SK-N-SH (cell line): ENCODE measurements around the gene RNF227. TPM values are rescaled to one million over a fixed set of nuclear protein-coding genes. Genes with fewer than 3 reads are reported as not detected.
A peak's percentile ranks its signal among the peaks of the same experiment; 100 is the strongest.

Experiments
- CTCF ChIA-PET: fragments of 300-600, 350-600 bp; formaldehyde crosslinking; extraction: SDS; loops from one replicate; lab custom pipeline; 2021; lab: Yijun Ruan, JAX
- POLR2A ChIA-PET: fragments of 350-600 bp; sonication (Branson Sonifier 250); formaldehyde crosslinking; extraction: SDS; loops from one replicate; lab custom pipeline; 2020; ENCODE audit warnings: antibody characterized with exemption, inconsistent platforms; lab: Yijun Ruan, JAX
- DNase-seq: peaks from one replicate; pipeline ENCODE4 v3.0.0; 2012
- H2AFZ ChIP-seq: fragments of 200-600 bp; sonication (generic); 2 replicates; pipeline ENCODE4 v1.8.1; 2016; ENCODE audit warnings: antibody characterized with exemption, mild to moderate bottlenecking, low read depth
- H3F3A ChIP-seq: fragments of 200-600 bp; sonication (generic); replicated peaks from 2 replicates; pipeline ENCODE3; 2016; ENCODE audit warnings: antibody characterized with exemption, mild to moderate bottlenecking; ENCODE audit not compliant: insufficient read depth
- H3K27ac ChIP-seq, 2 experiments: fragments of 200-500 bp in 1 of 2; fragments of 200-600 bp in 1 of 2; sonication (Bioruptor generic) in 1 of 2; sonication (generic), shearing (Covaris generic) in 1 of 2; 2 replicates each; pipeline versions ENCODE4 v1.5.1 to v1.6.1; 2014 to 2016; ENCODE audit warnings: low read depth in 2 of 2, inconsistent platforms in 1 of 2, low read length in 1 of 2, mild to moderate bottlenecking in 1 of 2, mixed read lengths in 1 of 2
- H3K27me3 ChIP-seq: fragments of 200-600 bp; sonication (generic), shearing (Covaris generic); 2 replicates; pipeline ENCODE4 v1.6.1; 2016; ENCODE audit warnings: mixed run types; ENCODE audit not compliant: insufficient read depth
- H3K36me3 ChIP-seq, 2 experiments: fragments of 200-500 bp in 1 of 2; fragments of 200-600 bp in 1 of 2; sonication (Bioruptor generic) in 1 of 2; sonication (generic) in 1 of 2; replicated peaks in 1 of 2; 2 replicates each; pipeline versions ENCODE3 to v1.5.1; 2014 to 2016; ENCODE audit warnings: low read length in 1 of 2, mild to moderate bottlenecking in 1 of 2; ENCODE audit not compliant: insufficient read depth in 2 of 2, control insufficient read depth in 1 of 2
- H3K4me1 ChIP-seq, 2 experiments: fragments of 200-500 bp in 1 of 2; fragments of 200-600 bp in 1 of 2; sonication (Bioruptor generic) in 1 of 2; sonication (generic), shearing (Covaris generic) in 1 of 2; 2 replicates each; pipeline versions ENCODE4 v1.5.1 to v1.6.1; 2014 to 2016; ENCODE audit warnings: low read depth in 1 of 2, low read length in 1 of 2, mixed run types in 1 of 2; ENCODE audit not compliant: insufficient read depth in 2 of 2, control insufficient read depth in 1 of 2
- H3K4me2 ChIP-seq: fragments of 200-600 bp; sonication (generic), shearing (Covaris generic); 2 replicates; pipeline ENCODE4 v1.6.1; 2017; ENCODE audit warnings: mixed run types
- H3K4me3 ChIP-seq, 2 experiments: fragments of 200-500 bp in 1 of 2; fragments of 200-600 bp in 1 of 2; sonication (Bioruptor generic) in 1 of 2; sonication (generic), shearing (Covaris generic) in 1 of 2; 2 replicates each; pipeline versions ENCODE4 v1.5.1 to v1.8.1; 2014 to 2016; ENCODE audit warnings: low read depth in 2 of 2, inconsistent platforms in 1 of 2, low read length in 1 of 2, mild to moderate bottlenecking in 1 of 2, mixed read lengths in 1 of 2, moderate library complexity in 1 of 2
- H3K79me2 ChIP-seq: fragments of 200-600 bp; sonication (generic); 2 replicates; pipeline ENCODE4 v1.8.1; 2017; ENCODE audit warnings: mild to moderate bottlenecking; ENCODE audit not compliant: insufficient read depth
- H3K9ac ChIP-seq: fragments of 200-600 bp; sonication (generic); 2 replicates; pipeline ENCODE4 v1.6.1; 2017; ENCODE audit warnings: mixed run types
- H3K9me2 ChIP-seq: fragments of 200-600 bp; sonication (generic); 2 replicates; pipeline ENCODE4 v1.6.1; 2017; ENCODE audit warnings: mixed run types
- H3K9me3 ChIP-seq: fragments of 200-600 bp; sonication (generic); 2 replicates; pipeline ENCODE4 v1.6.1; 2017; ENCODE audit warnings: mixed run types, mild to moderate bottlenecking, moderate library complexity
- H4K20me1 ChIP-seq: fragments of 200-600 bp; sonication (generic); 2 replicates; pipeline ENCODE4 v1.6.1; 2017; ENCODE audit warnings: mild to moderate bottlenecking, mixed run types; ENCODE audit not compliant: insufficient read depth
- CHD2 ChIP-seq: fragments of 150-350 bp; IDR thresholded peaks from 2 replicates; pipeline ENCODE4 v1.6.1; 2018; ENCODE audit warnings: low read length; ENCODE audit not compliant: partially characterized antibody
- CTCF ChIP-seq: fragments of 200-600 bp; sonication (generic); IDR thresholded peaks from 2 replicates; pipeline ENCODE4 v1.6.1; 2017; ENCODE audit warnings: antibody characterized with exemption, mild to moderate bottlenecking, moderate library complexity
- FOSL2 ChIP-seq: IDR thresholded peaks from 2 replicates; pipeline ENCODE4 v1.4.0; 2012; ENCODE audit warnings: low read depth, mild to moderate bottlenecking, moderate library complexity, borderline replicate concordance
- GATA2 ChIP-seq: sonication (generic); formaldehyde crosslinking; IDR thresholded peaks from 2 replicates; pipeline ENCODE4 v1.5.0; 2020; ENCODE audit warnings: mild to moderate bottlenecking, missing genetic modification reagents
- MAX ChIP-seq: IDR thresholded peaks from 2 replicates; pipeline ENCODE4 v1.4.0; 2012; ENCODE audit warnings: low read depth
- MEF2A ChIP-seq: IDR thresholded peaks from 2 replicates; pipeline ENCODE4 v1.4.0; 2012; ENCODE audit warnings: low read depth, borderline replicate concordance
- MXI1 ChIP-seq: IDR thresholded peaks from 2 replicates; pipeline ENCODE4 v1.6.1; 2012; ENCODE audit warnings: mild to moderate bottlenecking, low read depth, low read length, improper control_type of control experiment
- NFIC ChIP-seq: IDR thresholded peaks from 2 replicates; pipeline ENCODE4 v1.4.0; 2012; ENCODE audit warnings: borderline replicate concordance
- NRF1 ChIP-seq: IDR thresholded peaks from 2 replicates; pipeline ENCODE4 v1.6.1; 2012; ENCODE audit warnings: low read depth, mild to moderate bottlenecking, low read length
- POLR2AphosphoS5 ChIP-seq: IDR thresholded peaks from 2 replicates; pipeline ENCODE4 v1.6.1; 2012; ENCODE audit warnings: low read depth, low read length
- RAD21 ChIP-seq: IDR thresholded peaks from 2 replicates; pipeline ENCODE4 v1.6.1; 2012; ENCODE audit warnings: mild to moderate bottlenecking, low read length
- RCOR1 ChIP-seq: fragments of 150-350 bp; IDR thresholded peaks from 2 replicates; pipeline ENCODE4 v1.6.1; 2017; ENCODE audit warnings: antibody characterized with exemption, low read length
- SIN3A ChIP-seq: IDR thresholded peaks from 2 replicates; pipeline ENCODE4 v1.6.1; 2012; ENCODE audit warnings: low read depth, mild to moderate bottlenecking, low read length, moderate library complexity, borderline replicate concordance
- USF1 ChIP-seq: IDR thresholded peaks from 2 replicates; pipeline ENCODE4 v1.4.0; 2012; ENCODE audit warnings: low read depth, borderline replicate concordance
- USF2 ChIP-seq: fragments of 150-350 bp; IDR thresholded peaks from 2 replicates; pipeline ENCODE4 v1.6.1; 2017; ENCODE audit warnings: antibody characterized with exemption, low read length, low read depth, borderline replicate concordance
- YY1 ChIP-seq: IDR thresholded peaks from 2 replicates; pipeline ENCODE4 v1.4.0; 2012; ENCODE audit warnings: low read depth, mild to moderate bottlenecking
- WGBS: methylation state at CpG from one replicate; pipeline ENCODE4 v1.1.6; 2017; ENCODE audit warnings: low lambda C conversion rate; 5-methylcytosine and 5-hydroxymethylcytosine counted together
- polyA plus RNA-seq, 3 experiments: library from polyadenylated mRNA; depleted of rRNA; stranded (reverse); fragments of >200 nt; gene quantifications; 2 replicates each; pipeline ENCODE4 v1.2.3, GENCODE V29; 2012

The RNF227 gene
- polyA plus RNA-seq (2012; rRNA removed) = 7.4 and 9.0 TPM in 2 replicates
- polyA plus RNA-seq (2012; cell fraction: cytosol; rRNA removed) = 6.0 and 10.3 TPM in 2 replicates
- 10.3 and 20.5 TPM in 2 replicates for polyA plus RNA-seq (2012; cell fraction: nucleus; rRNA removed)

GRCh38 chr17:7915611-7916384, at the start of gene RNF227:
TSS of gene RNF227 (minus strand) at chr17:7916289. CDS start at chr17:7916195, 94 bp downstream.
- peak within 1 kb of the TSS; percentile 57 for H3K9ac ChIP-seq
- H3K4me2 ChIP-seq = peak within 1 kb of the TSS; percentile 90
- H3K79me2 ChIP-seq = no peaks in the 10 kb centered on the region
- TF ChIP-seq FOSL2 = no peak
- TF ChIP-seq USF2 = peak; percentile 84
- TF ChIP-seq GATA2 (CRISPR knock-in tag) = no peak
- peak; percentile 75 for TF ChIP-seq NFIC
- no peak for TF ChIP-seq MEF2A
- TF ChIP-seq SIN3A = peak; percentile 63; the same call in 1 of the 2 replicates
- TF ChIP-seq MXI1 = peak; percentile 79
- TF ChIP-seq MAX = peak; percentile 100
- TF ChIP-seq POLR2AphosphoS5 = peak; percentile 40; the same call in 1 of the 2 replicates
- peak; percentile 73 for TF ChIP-seq CHD2
- peak; percentile 11; the same call in 1 of the 2 replicates for TF ChIP-seq RAD21
- no peak for TF ChIP-seq YY1
- TF ChIP-seq USF1 = peak; percentile 94
- TF ChIP-seq CTCF = no peak
- peak; percentile 84 for TF ChIP-seq NRF1
- TF ChIP-seq RCOR1 = no peak
- CTCF ChIA-PET = interaction anchor here (0.6 to 5.7 kb wide), 21 partner anchors 13 to 781 kb away, joined by 3 to 65 read pairs (median 4); partner anchors contain the start of genes ALOX15B, CHD3, CNTROB and KCNAB3
- no peaks in the 10 kb centered on the region for H3K27me3 ChIP-seq
- peak within 1 kb of the TSS; percentile 60 to 90 for H3K27ac ChIP-seq
- 2% methylated on average over 57 of the region's 100 CpGs for WGBS
- no peaks in the 10 kb centered on the region for H3K9me2 ChIP-seq
- DNase-seq = peak; percentile 93
- peak within 1 kb of the TSS; percentile 57 to 62 for H3K4me3 ChIP-seq
- POLR2A ChIA-PET = interaction anchor here (0.7 to 1.9 kb wide), 8 partner anchors 11 to 140 kb away, joined by 3 to 8 read pairs (median 3); partner anchors contain the start of genes CNTROB, NAA38 and TRAPPC1
- no peaks in the 10 kb centered on the region for H4K20me1 ChIP-seq
- peaks cover 14 to 18% of the 10 kb centered on the region in 2 experiments; a peak in 2 of 4 replicates for H3K4me1 ChIP-seq
- H2AFZ ChIP-seq = peak within 1 kb of the TSS; percentile 83
- peaks cover 3 to 15% of the 10 kb centered on the region in 2 experiments for H3K36me3 ChIP-seq
- peaks cover 38% of the 10 kb centered on the region for H3F3A ChIP-seq
- no peaks in the 10 kb centered on the region for H3K9me3 ChIP-seq
